Activated CD8-positive, alpha-beta T cell treated with anti-CD3 and anti-CD28 coated beads for 36 hours (primary cell): ENCODE results near the gene USP14. TPM values are rescaled to one million over a fixed set of nuclear protein-coding genes. Genes with fewer than 3 reads are reported as not detected.
"Not testable (repeated sequence)": the region's sequence is repeated elsewhere in the genome, so short reads cannot be mapped to it uniquely, and the experiment has no call there.

Experiments used
- ATAC-seq: fragments of 200-7000 bp; cut with Tn5 transposase; one replicate; pipeline ENCODE4 v1.10.0; 2021; ENCODE audit warnings: mild to moderate bottlenecking, moderate library complexity
- CTCF ChIA-PET: fragments of 350-600 bp; sonication (Branson Sonifier 250); formaldehyde crosslinking; loops from one replicate; lab custom pipeline; 2021; ENCODE audit warnings: antibody characterized with exemption; lab: Charles Lee
- POLR2A ChIA-PET: fragments of 350-600 bp; sonication (Branson Sonifier 250); formaldehyde crosslinking; loops from one replicate; lab custom pipeline; 2021; ENCODE audit warnings: antibody characterized with exemption; lab: Charles Lee
- DNase-seq: peaks from one replicate; pipeline ENCODE4 v3.0.0-alpha.2; 2020
- H3K27ac Mint-ChIP-seq: one replicate; pipeline ENCODE4 v1.8.0; 2021; ENCODE audit warnings: mild to moderate bottlenecking, mixed read lengths
- H3K27me3 Mint-ChIP-seq: one replicate; pipeline ENCODE4 v1.8.0; 2021; ENCODE audit warnings: mixed read lengths
- H3K36me3 Mint-ChIP-seq: one replicate; pipeline ENCODE4 v1.8.0; 2021; ENCODE audit warnings: low read depth, mixed read lengths
- H3K4me1 Mint-ChIP-seq: one replicate; pipeline ENCODE4 v1.8.0; 2021; ENCODE audit warnings: low read depth, mixed read lengths
- H3K4me3 Mint-ChIP-seq: one replicate; pipeline ENCODE4 v1.8.0; 2021; ENCODE audit warnings: mild to moderate bottlenecking, moderate library complexity, mixed read lengths
- H3K9me3 Mint-ChIP-seq: one replicate; pipeline ENCODE4 v1.8.0; 2021; ENCODE audit warnings: mixed read lengths
- CTCF ChIP-seq: fragments of 200-600 bp; IDR thresholded peaks from one replicate; pipeline ENCODE4 v1.8.0; 2022; ENCODE audit warnings: antibody characterized with exemption, mild to moderate bottlenecking
- intact Hi-C: fragments of 100-400 bp; cut with micrococcal nuclease; formaldehyde crosslinking; loops from one replicate; pipeline ENCODE4 v1.10.0; 2022
- total RNA-seq, 2 experiments: library from RNA; stranded (reverse); gene quantifications; one replicate each; pipeline ENCODE4 v1.2.3, GENCODE V29; 2021

Gene USP14
- total RNA-seq, 2 experiments from 2014 or later, result 94.6 to 96.2 TPM

- Mint-ChIP-seq H3K27me3 (no peaks in the 10 kb centered on the region), H3K9me3 (peaks cover 29% of the 10 kb centered on the region), H3K27ac (peak overlapping the region; percentile 90), H3K4me1 (peaks cover 14% of the 10 kb centered on the region), H3K36me3 (peaks cover 4% of the 10 kb centered on the region), H3K4me3 (peak overlapping the region; percentile 74)
- POLR2A ChIA-PET, result no interaction called here
- intact Hi-C loops, result no loop called here
- no peak for TF ChIP-seq CTCF
- CTCF ChIA-PET, result no interaction called here
- ATAC-seq (peak; percentile 69), DNase-seq (peak; percentile 70)
These were observed 46.9 kb upstream of the USP14 start for GRCh38 chr18:111306-112014.

GRCh38 chr18:112015-112733, 46.2 kb upstream of the USP14 start:
- H3K36me3 Mint-ChIP-seq, CTCF ChIA-PET, intact Hi-C loops, H3K4me3 Mint-ChIP-seq, ATAC-seq, H3K27me3 Mint-ChIP-seq, H3K27ac Mint-ChIP-seq, POLR2A ChIA-PET, DNase-seq: not testable (repeated sequence)
- H3K9me3 Mint-ChIP-seq, result peaks cover 24% of the 10 kb centered on the region
- peaks cover 11% of the 10 kb centered on the region for H3K4me1 Mint-ChIP-seq

GRCh38 chr18:120539-121260, 37.7 kb upstream of the USP14 start:
- H3K27me3 Mint-ChIP-seq, H3K4me3 Mint-ChIP-seq, H3K9me3 Mint-ChIP-seq, CTCF ChIA-PET, H3K4me1 Mint-ChIP-seq, POLR2A ChIA-PET, H3K36me3 Mint-ChIP-seq, intact Hi-C loops, ATAC-seq, H3K27ac Mint-ChIP-seq, DNase-seq: not testable (repeated sequence)

- Mint-ChIP-seq H3K4me3 (no peak overlapping the region), H3K4me1 (no peaks in the 10 kb centered on the region), H3K36me3 (peaks cover 1% of the 10 kb centered on the region), H3K9me3 (peaks cover 2% of the 10 kb centered on the region), H3K27ac (no peak overlapping the region), H3K27me3 (no peaks in the 10 kb centered on the region)
- ChIA-PET POLR2A (no interaction called here), CTCF (no interaction called here)
- no peak for TF ChIP-seq CTCF
- ATAC-seq (no peak), DNase-seq (no peak)
- intact Hi-C loops, result no loop called here
These were observed 23.3 kb upstream of the USP14 start for GRCh38 chr18:135045-135444.

DNA sequence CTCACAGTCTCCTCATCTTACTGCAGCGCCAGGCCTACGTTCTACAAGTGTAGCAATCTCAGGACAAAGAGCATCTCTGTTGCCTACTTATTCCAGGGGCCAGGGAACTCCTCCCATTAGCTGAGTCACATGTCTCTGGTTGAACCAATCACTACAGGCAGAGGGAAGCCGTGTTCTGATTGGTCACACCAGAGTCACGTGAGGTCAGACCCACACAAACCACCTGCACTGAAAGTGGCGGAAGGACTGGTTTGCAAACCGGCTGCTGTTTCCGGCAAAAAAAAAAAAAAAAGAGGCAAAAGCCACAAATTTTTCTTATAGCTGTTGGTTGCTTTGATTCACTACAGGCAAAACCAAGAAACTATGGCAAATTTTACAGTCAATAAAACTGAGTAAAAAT, 21.9 kb upstream of the USP14 start:
- H3K27me3 Mint-ChIP-seq, result peaks cover 1% of the 10 kb centered on the region
- H3K4me3 Mint-ChIP-seq, result no peak overlapping the region
- no peak for TF ChIP-seq CTCF
- no peaks in the 10 kb centered on the region for H3K9me3 Mint-ChIP-seq
- peak; percentile 63 for DNase-seq
- no peaks in the 10 kb centered on the region for H3K4me1 Mint-ChIP-seq
- intact Hi-C loops, result no loop called here
- no peaks in the 10 kb centered on the region for H3K36me3 Mint-ChIP-seq
- H3K27ac Mint-ChIP-seq, result no peak overlapping the region
- POLR2A ChIA-PET, result interaction anchor here (1.5 kb wide), 1 partner anchor 22 kb away, joined by 4 read pairs; the partner anchor contains the start of gene USP14
- peak; percentile 92 for ATAC-seq
- CTCF ChIA-PET, result no interaction called here
